Small intestine (tissue), 7 donors: ENCODE measurements around the gene STUB1. TPM values are rescaled to one million over a fixed set of nuclear protein-coding genes. Genes with fewer than 3 reads are reported as not detected.

Experiments
- DNase-seq, 2 donors: peaks; one replicate each; pipeline versions ENCODE4 v3.0.0 to v3.0.0-alpha.2; 2013
- FAIRE-seq: peaks from 2 replicates; lab custom pipeline; 2012; peaks lifted over from hg19 to GRCh38; lab: Jason Lieb, UNC
- H3K27ac ChIP-seq, 3 donors: one replicate each; pipeline ENCODE4 v1.5.1; 2013; ENCODE audit warnings: low read length in 2 of 3, mild to moderate bottlenecking in 2 of 3, control low read depth in 1 of 3, inconsistent platforms in 1 of 3, low read depth in 1 of 3, moderate library complexity in 1 of 3
- H3K27me3 ChIP-seq, 3 donors: one replicate each; pipeline ENCODE4 v1.6.1; 2013; ENCODE audit warnings: low read length in 3 of 3, inconsistent platforms in 1 of 3; ENCODE audit not compliant: control insufficient read depth in 3 of 3, insufficient read depth in 3 of 3
- H3K36me3 ChIP-seq, 3 donors: one replicate each; pipeline ENCODE4 v1.6.1; 2013; ENCODE audit warnings: low read length in 3 of 3, inconsistent platforms in 1 of 3, low read depth in 1 of 3, mild to moderate bottlenecking in 1 of 3, moderate library complexity in 1 of 3; ENCODE audit not compliant: control insufficient read depth in 3 of 3, insufficient read depth in 2 of 3
- H3K4me1 ChIP-seq, 3 donors: one replicate each; pipeline ENCODE4 v1.6.1; 2013; ENCODE audit warnings: low read length in 2 of 3, inconsistent platforms in 1 of 3, low read depth in 1 of 3, mild to moderate bottlenecking in 1 of 3, moderate library complexity in 1 of 3; ENCODE audit not compliant: control insufficient read depth in 3 of 3, insufficient read depth in 2 of 3
- H3K4me3 ChIP-seq, 3 donors: one replicate each; pipeline ENCODE4 v1.5.1; 2013; ENCODE audit warnings: low read length in 3 of 3, control low read depth in 1 of 3, inconsistent platforms in 1 of 3, low read depth in 1 of 3, mild to moderate bottlenecking in 1 of 3, moderate library complexity in 1 of 3
- H3K9me3 ChIP-seq, 2 donors: one replicate each; pipeline ENCODE4 v1.6.1; 2013; ENCODE audit warnings: low read depth in 1 of 2, low read length in 1 of 2; ENCODE audit not compliant: control insufficient read depth in 2 of 2, insufficient read depth in 1 of 2
- WGBS, 3 donors: extraction: QIAGEN DNeasy Blood & Tissue Kit; methylation state at CpG; one replicate each; pipeline ENCODE4 v1.1.7; 2013; 5-methylcytosine and 5-hydroxymethylcytosine counted together
- polyA plus RNA-seq, 4 donors: library from polyadenylated mRNA; stranded (reverse) in 3 of 4; unstranded in 1 of 4; fragments of 200-250 nt in 3 of 4; fragments of 120-200 nt in 1 of 4; gene quantifications; one replicate each; pipeline versions ENCODE4 v1.2.1 to v1.2.3, GENCODE V29; 2013
- donor health status: healthy with polysubstance abuse.
- donor health status: control.
- donor health status: control.
- donor health status: Bipolar disorder and iron deficiency.
- donor health status: healthy.

The STUB1 gene
- polyA plus RNA-seq, 4 donors = 66.2 to 122 (median 118) TPM

DNA sequence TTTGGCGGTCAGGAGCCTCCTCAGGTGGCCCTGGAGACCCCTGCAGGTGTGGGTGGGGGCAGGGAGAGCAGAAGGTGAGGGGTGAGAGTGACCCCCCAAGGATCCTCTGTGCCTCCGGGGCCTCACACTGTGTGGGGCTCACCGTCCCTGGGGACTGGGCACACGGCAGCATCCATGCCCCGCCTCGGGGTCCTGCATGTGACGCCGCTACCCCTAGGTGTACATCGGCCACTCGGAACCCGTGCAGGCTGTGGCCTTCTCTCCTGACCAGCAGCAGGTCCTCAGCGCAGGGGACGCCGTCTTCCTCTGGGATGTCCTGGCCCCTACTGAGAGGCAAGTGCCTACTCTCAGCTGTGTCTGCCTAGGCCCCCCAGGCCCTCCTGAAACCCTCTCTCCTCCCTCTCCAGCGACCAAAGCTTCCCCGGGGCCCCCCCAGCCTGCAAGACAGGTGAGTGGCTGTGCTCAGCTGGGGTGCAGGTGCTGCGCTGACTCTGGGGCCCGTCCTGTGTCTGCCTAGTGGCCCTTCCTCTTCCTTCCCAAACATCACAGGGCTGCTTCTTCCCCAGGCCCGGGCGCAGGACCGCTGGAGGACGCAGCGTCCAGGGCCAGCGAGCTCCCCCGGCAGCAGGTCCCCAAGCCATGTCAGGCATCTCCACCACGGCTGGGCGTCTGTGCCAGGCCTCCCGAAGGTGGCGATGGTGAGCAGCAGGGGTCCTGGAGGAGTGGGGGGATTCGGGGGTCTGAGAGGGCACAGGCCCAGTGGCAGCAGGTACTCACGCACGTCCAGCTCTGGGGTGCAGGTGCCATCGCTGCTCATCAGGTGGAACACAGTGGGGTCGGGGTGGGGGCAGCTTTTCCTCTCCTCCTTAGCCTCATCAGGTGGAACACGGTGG, 21.3 kb upstream of the STUB1 start:
- FAIRE-seq (no peak), DNase-seq (no peak)
- Histone ChIP-seq H3K4me3 (no peak overlapping the region), H3K36me3 (peaks cover 0 to 87% (median 0%) of the 10 kb centered on the region in 3 donors), H3K9me3 (no peaks in the 10 kb centered on the region), H3K4me1 (peaks cover 0 to 17% (median 0%) of the 10 kb centered on the region in 3 donors), H3K27ac (no peak overlapping the region), H3K27me3 (no peaks in the 10 kb centered on the region)
- 90 to 91% (median 90%) methylated on average over 28 to 35 of the region's 35 CpGs for WGBS, 3 donors

DNA sequence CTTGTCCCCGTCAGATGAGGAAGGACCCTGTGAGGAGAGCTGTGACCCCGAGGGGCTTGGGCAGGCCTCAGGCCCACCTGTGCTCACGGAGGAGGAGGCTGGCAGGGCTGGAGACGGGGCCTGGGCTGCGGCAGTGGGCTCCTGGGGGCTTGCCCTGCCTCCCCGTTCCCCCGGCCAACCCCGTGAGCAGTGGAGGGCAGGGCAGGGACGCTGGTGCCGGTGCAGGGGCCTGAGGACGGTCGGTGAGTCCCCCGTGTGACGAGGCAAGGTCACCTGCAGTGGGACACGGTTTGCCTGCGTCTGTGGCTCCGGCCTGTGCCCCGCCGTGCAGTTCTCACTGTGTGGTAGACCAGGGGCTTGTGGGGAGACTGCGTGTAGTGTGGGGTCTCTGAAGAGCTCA, 20.6 kb upstream of the STUB1 start:
- DNase-seq (no peak), FAIRE-seq (no peak)
- 90 to 91% (median 90%) methylated on average over 11 to 20 of the region's 20 CpGs for WGBS, 3 donors
- H3K4me1 ChIP-seq = peaks cover 0 to 17% (median 0%) of the 10 kb centered on the region in 3 donors
- no peaks in the 10 kb centered on the region for H3K27me3 ChIP-seq
- H3K9me3 ChIP-seq = no peaks in the 10 kb centered on the region
- H3K4me3 ChIP-seq = no peak overlapping the region
- no peak overlapping the region for H3K27ac ChIP-seq
- peaks cover 0 to 88% (median 0%) of the 10 kb centered on the region in 3 donors for H3K36me3 ChIP-seq

DNA sequence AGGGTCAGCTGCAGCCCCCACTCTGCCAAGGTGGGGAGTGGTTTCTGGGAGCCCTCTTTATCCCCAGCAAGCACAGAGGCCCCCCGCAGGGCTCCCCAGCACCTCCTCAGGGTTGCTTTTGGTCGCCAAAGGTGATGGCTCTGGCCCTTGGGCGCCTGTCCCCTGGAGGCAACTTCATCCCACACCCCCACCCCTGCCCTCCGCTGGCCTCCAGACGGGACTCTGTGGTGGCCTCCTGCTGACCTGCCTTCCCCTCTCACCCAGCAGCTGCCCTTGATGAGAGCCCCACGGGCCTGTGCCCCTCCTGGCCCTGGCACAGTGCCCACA, 20.1 kb upstream of the STUB1 start:
- Histone ChIP-seq H3K4me3 (no peak overlapping the region), H3K27ac (peak overlapping the region in 1 of 3 donors; percentile 59), H3K36me3 (peaks cover 0 to 83% (median 0%) of the 10 kb centered on the region in 3 donors), H3K9me3 (no peaks in the 10 kb centered on the region), H3K27me3 (no peaks in the 10 kb centered on the region), H3K4me1 (peaks cover 0 to 17% (median 0%) of the 10 kb centered on the region in 3 donors)
- 61 to 69% (median 67%) methylated on average over 6 of the region's 6 CpGs for WGBS, 3 donors
- FAIRE-seq (no peak), DNase-seq (no peak)

DNA sequence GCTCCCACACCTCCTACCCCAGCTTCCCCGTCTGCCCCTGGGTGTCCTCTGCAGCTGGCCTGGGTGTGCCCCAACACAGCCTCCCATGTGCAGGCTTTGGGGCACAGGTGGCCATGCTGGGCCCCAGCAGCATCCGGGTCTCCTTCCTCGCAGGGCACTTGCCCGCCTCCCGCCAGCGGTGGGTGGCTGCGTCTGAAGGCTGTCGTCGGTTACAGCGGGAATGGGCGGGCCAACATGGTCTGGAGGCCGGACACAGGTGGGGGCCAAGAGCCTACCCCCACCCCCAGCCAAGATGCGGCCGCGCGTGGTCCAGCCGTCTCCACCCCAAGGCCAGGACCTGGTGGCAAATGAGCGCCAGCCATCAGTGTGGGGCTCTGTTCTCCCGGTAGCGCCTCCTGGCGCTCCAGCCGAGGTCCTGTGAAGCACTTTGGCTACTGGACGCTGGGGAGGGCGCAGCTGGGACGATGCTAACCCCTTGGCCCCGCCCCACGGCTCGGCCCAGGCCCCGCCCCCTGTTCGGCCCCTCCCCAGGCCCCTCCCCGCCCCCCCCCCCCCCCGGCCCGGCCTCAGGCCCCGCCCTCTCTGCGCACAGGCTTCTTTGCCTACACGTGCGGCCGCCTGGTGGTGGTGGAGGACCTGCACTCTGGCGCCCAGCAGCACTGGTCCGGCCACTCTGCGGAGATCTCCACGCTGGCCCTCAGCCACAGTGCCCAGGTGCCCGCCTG, 19.6 kb upstream of the STUB1 start:
- DNase-seq = peak; percentile 84 to 88
- Histone ChIP-seq H3K27ac (peak overlapping the region in 2 of 3 donors; percentile 53 to 59), H3K36me3 (peaks cover 0 to 78% (median 0%) of the 10 kb centered on the region in 3 donors), H3K4me1 (peaks cover 0 to 17% (median 0%) of the 10 kb centered on the region in 3 donors), H3K9me3 (no peaks in the 10 kb centered on the region), H3K4me3 (no peak overlapping the region), H3K27me3 (no peaks in the 10 kb centered on the region)
- 20 to 25% (median 21%) methylated on average over 24 to 41 of the region's 43 CpGs for WGBS, 3 donors
- no peak for FAIRE-seq

DNA sequence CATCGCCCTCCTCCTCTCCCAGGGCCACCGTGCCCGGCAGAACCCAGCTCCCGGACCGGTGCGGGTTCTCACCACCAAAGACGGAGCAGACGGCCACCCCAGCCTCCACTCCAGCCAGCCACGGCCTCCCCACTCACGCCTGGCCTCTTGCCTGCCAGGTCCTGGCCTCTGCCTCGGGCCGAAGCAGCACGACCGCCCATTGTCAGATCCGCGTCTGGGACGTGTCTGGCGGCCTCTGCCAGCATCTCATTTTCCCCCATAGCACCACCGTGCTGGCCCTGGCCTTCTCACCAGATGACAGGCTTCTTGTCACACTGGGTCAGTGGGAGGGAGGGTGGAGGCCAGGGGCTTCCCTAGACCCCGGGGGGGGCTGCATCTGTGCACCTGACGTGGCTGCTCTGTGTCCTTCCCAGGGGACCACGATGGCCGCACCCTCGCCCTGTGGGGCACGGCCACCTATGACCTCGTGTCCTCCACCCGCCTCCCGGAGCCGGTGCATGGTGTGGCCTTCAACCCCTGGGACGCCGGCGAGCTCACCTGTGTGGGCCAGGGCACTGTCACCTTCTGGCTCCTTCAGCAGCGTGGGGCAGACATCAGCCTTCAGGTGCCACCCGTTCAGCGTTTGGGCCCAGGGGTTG, 18.9 kb upstream of the STUB1 start:
- H3K4me3 ChIP-seq = no peak overlapping the region
- peaks cover 0 to 77% (median 0%) of the 10 kb centered on the region in 3 donors for H3K36me3 ChIP-seq
- peaks cover 0 to 17% (median 0%) of the 10 kb centered on the region in 3 donors for H3K4me1 ChIP-seq
- no peak for DNase-seq
- peak overlapping the region in 2 of 3 donors; percentile 14 to 35 for H3K27ac ChIP-seq
- FAIRE-seq = no peak
- no peaks in the 10 kb centered on the region for H3K9me3 ChIP-seq
- H3K27me3 ChIP-seq = no peaks in the 10 kb centered on the region
- WGBS, 3 donors = 51 to 70% (median 67%) methylated on average over 33 to 35 of the region's 35 CpGs

DNA sequence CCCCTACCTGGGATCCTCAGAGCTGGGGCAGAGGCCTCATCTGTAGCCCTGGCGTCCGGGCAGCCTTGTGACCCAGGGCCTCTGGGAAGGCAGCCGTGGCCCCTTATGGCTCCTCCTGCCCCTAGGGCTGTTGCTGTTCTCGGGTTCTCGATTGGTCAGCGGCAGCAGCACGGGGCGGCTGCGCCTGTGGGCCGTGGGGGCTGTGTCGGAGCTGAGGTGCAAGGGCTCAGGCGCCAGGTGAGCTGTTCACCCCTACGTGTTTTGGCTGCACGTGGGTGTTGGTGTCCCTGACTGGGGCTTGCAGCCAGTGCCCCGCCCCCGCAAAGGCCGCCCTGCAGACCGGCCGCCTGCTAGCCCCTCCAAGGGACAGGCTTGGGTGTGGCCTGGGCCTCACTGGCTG, 18.1 kb upstream of the STUB1 start:
- no peak overlapping the region for H3K27ac ChIP-seq
- H3K9me3 ChIP-seq = no peaks in the 10 kb centered on the region
- H3K4me3 ChIP-seq = no peak overlapping the region
- H3K4me1 ChIP-seq = peaks cover 0 to 17% (median 0%) of the 10 kb centered on the region in 3 donors
- DNase-seq (no peak), FAIRE-seq (no peak)
- H3K27me3 ChIP-seq = no peaks in the 10 kb centered on the region
- peaks cover 0 to 77% (median 0%) of the 10 kb centered on the region in 3 donors for H3K36me3 ChIP-seq
- 90 to 94% (median 92%) methylated on average over 15 to 19 of the region's 19 CpGs for WGBS, 3 donors

DNA sequence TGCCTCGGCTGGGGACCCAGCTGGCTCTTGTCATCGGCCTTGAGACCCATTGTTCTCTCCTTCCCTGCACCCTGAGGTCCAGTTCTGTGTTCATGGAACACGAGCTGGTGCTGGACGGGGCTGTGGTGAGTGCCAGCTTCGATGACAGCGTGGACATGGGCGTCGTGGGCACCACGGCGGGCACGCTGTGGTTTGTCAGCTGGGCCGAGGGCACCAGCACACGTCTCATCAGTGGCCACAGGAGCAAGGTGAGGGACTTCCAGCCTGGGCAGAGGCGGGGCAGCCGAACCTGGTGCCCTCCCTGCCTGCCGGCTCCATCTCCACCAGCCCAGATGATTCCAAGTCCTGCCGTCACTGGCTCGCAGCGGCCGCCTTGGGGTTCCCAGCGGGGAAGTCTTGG, 17.6 kb upstream of the STUB1 start:
- Histone ChIP-seq H3K9me3 (no peaks in the 10 kb centered on the region), H3K27ac (no peak overlapping the region), H3K36me3 (peaks cover 0 to 77% (median 0%) of the 10 kb centered on the region in 3 donors), H3K4me3 (no peak overlapping the region), H3K4me1 (peaks cover 0 to 20% (median 0%) of the 10 kb centered on the region in 3 donors), H3K27me3 (no peaks in the 10 kb centered on the region)
- WGBS, 3 donors = 94 to 95% (median 94%) methylated on average over 20 to 21 of the region's 21 CpGs
- DNase-seq (no peak), FAIRE-seq (no peak)

DNA sequence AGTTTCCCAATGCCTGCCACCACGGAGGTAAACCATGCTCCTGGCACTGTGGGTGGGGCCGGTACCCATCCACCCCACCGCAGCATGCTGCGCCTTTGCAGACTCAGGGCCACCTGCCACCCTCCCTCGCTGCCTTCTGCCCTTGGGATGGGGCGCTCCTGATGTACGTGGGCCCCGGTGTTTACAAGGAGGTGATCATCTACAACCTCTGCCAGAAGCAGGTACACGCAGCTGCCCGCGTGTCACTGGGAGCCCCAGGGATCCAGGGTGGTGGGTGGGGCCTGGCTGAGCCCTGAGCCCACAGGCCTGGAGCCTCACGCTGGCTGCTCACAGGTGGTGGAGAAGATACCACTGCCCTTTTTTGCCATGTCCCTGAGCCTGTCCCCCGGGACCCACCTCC, 13.6 kb upstream of the STUB1 start:
- no peak overlapping the region for H3K27ac ChIP-seq
- WGBS, 3 donors = 88 to 92% (median 91%) methylated on average over 13 of the region's 13 CpGs
- no peak overlapping the region for H3K4me3 ChIP-seq
- no peaks in the 10 kb centered on the region for H3K27me3 ChIP-seq
- peaks cover 5 to 77% (median 8%) of the 10 kb centered on the region in 3 donors for H3K36me3 ChIP-seq
- no peaks in the 10 kb centered on the region for H3K9me3 ChIP-seq
- DNase-seq = no peak
- FAIRE-seq = no peak
- peaks cover 0 to 16% (median 0%) of the 10 kb centered on the region in 3 donors for H3K4me1 ChIP-seq
